ENCODE data around the gene TRIP13. TPM values are rescaled to one million over a fixed set of nuclear protein-coding genes. Genes with fewer than 3 reads are reported as not detected.
A peak's percentile ranks its signal among the peaks of the same experiment; 100 is the strongest.

The TRIP13 gene
- total and polyA plus RNA-seq, 9 of the 15 experiments (the other 6 are each of a cell fraction or from before 2014, with no cell fraction given) = 24.1 to 116 (median 53.2) TPM

- TF ChIP-seq GABPA (tag; conservative IDR thresholded peaks at IDR 0.05; ENCODE audit: low read depth) (no peak), CTBP1 (IDR thresholded peaks at IDR 0.05; ENCODE audit: borderline replicate concordance) (peak; percentile 55; the same call in 1 of the 2 replicates), NFATC3 (IDR thresholded peaks at IDR 0.05) (no peak), LEF1 (IDR thresholded peaks at IDR 0.05) (no peak), PURB (CRISPR knock-in tag; IDR thresholded peaks at IDR 0.05; ENCODE audit: low read depth) (no peak), ZNF764 (CRISPR knock-in tag; IDR thresholded peaks at IDR 0.05; ENCODE audit: low read depth) (no peak), PTRF (tag; IDR thresholded peaks at IDR 0.05) (no peak), CBFA2T3 (IDR thresholded peaks at IDR 0.05) (0 out of 2 replicates have a peak, but pooled peaks have one; percentile 10), TEAD4 (IDR thresholded peaks at IDR 0.05; ENCODE audit: low read length) (no peak), TEAD4 (CRISPR knock-in tag; IDR thresholded peaks at IDR 0.05; ENCODE audit: borderline replicate concordance) (no peak), ZNF316 (IDR thresholded peaks at IDR 0.05) (peak; percentile 28; the same call in 1 of the 2 replicates), FOXM1 (IDR thresholded peaks at IDR 0.05; ENCODE audit: low read depth) (no peak), FOXM1 (CRISPR knock-in tag; IDR thresholded peaks at IDR 0.05; ENCODE audit: low read depth) (0 out of 2 replicates have a peak, but pooled peaks have one; percentile 51), ZFPM2 (CRISPR knock-in tag; IDR thresholded peaks at IDR 0.05) (no peak), IRF1 (CRISPR knock-in tag; IDR thresholded peaks at IDR 0.05; ENCODE audit: borderline replicate concordance) (no peak), ZNF830 (CRISPR knock-in tag; IDR thresholded peaks at IDR 0.05) (no peak), TEAD1 (CRISPR knock-in tag; IDR thresholded peaks at IDR 0.05) (0 out of 4 replicates have a peak, but pooled peaks of 1 of the 2 experiments have one; percentile 34), ZNF175 (CRISPR knock-in tag; IDR thresholded peaks at IDR 0.05; ENCODE audit: low read depth) (no peak), ZNF57 (CRISPR knock-in tag; IDR thresholded peaks at IDR 0.05) (no peak), ETV5 (CRISPR knock-in tag; IDR thresholded peaks at IDR 0.05; ENCODE audit: low read depth) (peak; percentile 47; the same call in 1 of the 2 replicates), PATZ1 (CRISPR knock-in tag; IDR thresholded peaks at IDR 0.05; ENCODE audit: borderline replicate concordance) (no peak)
- TF ChIP-seq, protein P1, sequence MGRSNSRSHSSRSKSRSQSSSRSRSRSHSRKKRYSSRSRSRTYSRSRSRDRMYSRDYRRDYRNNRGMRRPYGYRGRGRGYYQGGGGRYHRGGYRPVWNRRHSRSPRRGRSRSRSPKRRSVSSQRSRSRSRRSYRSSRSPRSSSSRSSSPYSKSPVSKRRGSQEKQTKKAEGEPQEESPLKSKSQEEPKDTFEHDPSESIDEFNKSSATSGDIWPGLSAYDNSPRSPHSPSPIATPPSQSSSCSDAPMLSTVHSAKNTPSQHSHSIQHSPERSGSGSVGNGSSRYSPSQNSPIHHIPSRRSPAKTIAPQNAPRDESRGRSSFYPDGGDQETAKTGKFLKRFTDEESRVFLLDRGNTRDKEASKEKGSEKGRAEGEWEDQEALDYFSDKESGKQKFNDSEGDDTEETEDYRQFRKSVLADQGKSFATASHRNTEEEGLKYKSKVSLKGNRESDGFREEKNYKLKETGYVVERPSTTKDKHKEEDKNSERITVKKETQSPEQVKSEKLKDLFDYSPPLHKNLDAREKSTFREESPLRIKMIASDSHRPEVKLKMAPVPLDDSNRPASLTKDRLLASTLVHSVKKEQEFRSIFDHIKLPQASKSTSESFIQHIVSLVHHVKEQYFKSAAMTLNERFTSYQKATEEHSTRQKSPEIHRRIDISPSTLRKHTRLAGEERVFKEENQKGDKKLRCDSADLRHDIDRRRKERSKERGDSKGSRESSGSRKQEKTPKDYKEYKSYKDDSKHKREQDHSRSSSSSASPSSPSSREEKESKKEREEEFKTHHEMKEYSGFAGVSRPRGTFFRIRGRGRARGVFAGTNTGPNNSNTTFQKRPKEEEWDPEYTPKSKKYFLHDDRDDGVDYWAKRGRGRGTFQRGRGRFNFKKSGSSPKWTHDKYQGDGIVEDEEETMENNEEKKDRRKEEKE (IDR thresholded peaks at IDR 0.05; ENCODE audit: borderline replicate concordance in 1 of 2, control insufficient read depth in 1 of 2, low read depth in 2 of 2, low read length in 1 of 2) = no peak
Measured at GRCh38 chr5:923281-923873, 30.7 kb downstream of the TRIP13 start (continued).

Data from K562 (cell line).